Measurements from ENCODE around the gene VMO1. TPM values are rescaled to one million over a fixed set of nuclear protein-coding genes. Genes with fewer than 3 reads are reported as not detected.
A peak's percentile ranks its signal among the peaks of the same experiment; 100 is the strongest.

Gene VMO1
- total RNA-seq, 1 donor from 2014 or later = not detected

DNA sequence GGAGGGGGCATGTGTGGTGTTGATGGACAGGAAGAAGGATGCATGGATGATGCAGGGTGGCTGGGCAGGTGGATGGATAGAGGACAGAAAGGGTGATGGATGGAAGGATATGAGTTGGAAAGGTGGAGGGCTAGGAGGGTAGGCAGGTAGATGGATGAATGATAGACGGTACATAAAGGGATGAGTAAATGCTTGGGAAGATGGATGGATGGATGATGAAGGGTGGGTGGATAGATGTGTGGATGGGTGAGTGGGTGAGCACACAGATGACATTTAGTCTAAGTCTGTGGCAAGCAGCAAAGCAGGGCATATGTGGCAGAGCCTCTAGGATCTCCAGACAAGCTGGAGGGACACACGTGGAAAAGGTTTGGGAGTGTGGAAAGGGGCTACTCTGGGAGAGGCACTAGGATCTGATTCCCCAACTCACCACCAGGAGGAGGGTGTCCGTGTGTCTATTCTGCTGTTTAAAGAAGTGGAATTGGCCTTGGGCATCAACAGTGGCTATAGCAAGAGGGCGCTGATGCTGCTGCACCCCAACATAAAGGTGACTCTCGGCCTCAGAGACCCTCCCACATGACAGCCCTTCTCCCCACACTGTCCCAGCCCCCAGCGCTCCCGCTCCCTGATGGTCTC lies 29.0 kb upstream of the VMO1 start:
- H3K4me3 Mint-ChIP-seq = no peak overlapping the region
- DNase-seq = no peak
- ChIA-PET POLR2A (no interaction called here), CTCF (no interaction called here)
- ATAC-seq (ENCODE audit: low read depth) = no peak
- H3K27me3 Mint-ChIP-seq = no peaks in the 10 kb centered on the region
- no peak overlapping the region for H3K27ac Mint-ChIP-seq
- H3K36me3 Mint-ChIP-seq (ENCODE audit: low read depth) = peaks cover 32% of the 10 kb centered on the region
- intact Hi-C loops (cut with micrococcal nuclease) = no loop called here
- no peaks in the 10 kb centered on the region for H3K4me1 Mint-ChIP-seq
- H3K9me3 Mint-ChIP-seq = no peaks in the 10 kb centered on the region
- TF ChIP-seq, protein P1, sequence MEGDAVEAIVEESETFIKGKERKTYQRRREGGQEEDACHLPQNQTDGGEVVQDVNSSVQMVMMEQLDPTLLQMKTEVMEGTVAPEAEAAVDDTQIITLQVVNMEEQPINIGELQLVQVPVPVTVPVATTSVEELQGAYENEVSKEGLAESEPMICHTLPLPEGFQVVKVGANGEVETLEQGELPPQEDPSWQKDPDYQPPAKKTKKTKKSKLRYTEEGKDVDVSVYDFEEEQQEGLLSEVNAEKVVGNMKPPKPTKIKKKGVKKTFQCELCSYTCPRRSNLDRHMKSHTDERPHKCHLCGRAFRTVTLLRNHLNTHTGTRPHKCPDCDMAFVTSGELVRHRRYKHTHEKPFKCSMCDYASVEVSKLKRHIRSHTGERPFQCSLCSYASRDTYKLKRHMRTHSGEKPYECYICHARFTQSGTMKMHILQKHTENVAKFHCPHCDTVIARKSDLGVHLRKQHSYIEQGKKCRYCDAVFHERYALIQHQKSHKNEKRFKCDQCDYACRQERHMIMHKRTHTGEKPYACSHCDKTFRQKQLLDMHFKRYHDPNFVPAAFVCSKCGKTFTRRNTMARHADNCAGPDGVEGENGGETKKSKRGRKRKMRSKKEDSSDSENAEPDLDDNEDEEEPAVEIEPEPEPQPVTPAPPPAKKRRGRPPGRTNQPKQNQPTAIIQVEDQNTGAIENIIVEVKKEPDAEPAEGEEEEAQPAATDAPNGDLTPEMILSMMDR (IDR thresholded peaks at IDR 0.05) = no peak

- Mint-ChIP-seq H3K27me3 (no peaks in the 10 kb centered on the region), H3K4me1 (peaks cover 8% of the 10 kb centered on the region), H3K27ac (no peak overlapping the region), H3K9me3 (no peaks in the 10 kb centered on the region), H3K36me3 (ENCODE audit: low read depth) (peaks cover 35% of the 10 kb centered on the region), H3K4me3 (no peak overlapping the region)
- TF ChIP-seq, protein P1 (IDR thresholded peaks at IDR 0.05) = no peak
- ChIA-PET CTCF (no interaction called here), POLR2A (no interaction called here)
- no peak for DNase-seq
- intact Hi-C loops (cut with micrococcal nuclease) = no loop called here
- no peak for ATAC-seq (ENCODE audit: low read depth)
Measured at GRCh38 chr17:4812690-4813089, 26.5 kb upstream of the VMO1 start.

GRCh38 chr17:4811471-4811870 lies 25.3 kb upstream of the VMO1 start:
- no peak overlapping the region for H3K4me3 Mint-ChIP-seq
- intact Hi-C loops (cut with micrococcal nuclease) = no loop called here
- no peak overlapping the region for H3K27ac Mint-ChIP-seq
- ChIA-PET POLR2A (no interaction called here), CTCF (no interaction called here)
- H3K27me3 Mint-ChIP-seq = no peaks in the 10 kb centered on the region
- no peaks in the 10 kb centered on the region for H3K9me3 Mint-ChIP-seq
- no peak for ATAC-seq (ENCODE audit: low read depth)
- no peak for DNase-seq
- TF ChIP-seq, protein P1 (IDR thresholded peaks at IDR 0.05) = no peak
- H3K36me3 Mint-ChIP-seq (ENCODE audit: low read depth) = peaks cover 29% of the 10 kb centered on the region
- H3K4me1 Mint-ChIP-seq = peaks cover 11% of the 10 kb centered on the region

- ChIA-PET CTCF (no interaction called here), POLR2A (interaction anchor here (0.6 kb wide), 1 partner anchor 98 kb away, joined by 4 read pairs; no protein-coding TSS in a partner anchor)
- H3K4me3 Mint-ChIP-seq = no peak overlapping the region
- no peak overlapping the region for H3K27ac Mint-ChIP-seq
- peaks cover 17% of the 10 kb centered on the region for H3K4me1 Mint-ChIP-seq
- no peaks in the 10 kb centered on the region for H3K9me3 Mint-ChIP-seq
- H3K36me3 Mint-ChIP-seq (ENCODE audit: low read depth) = peaks cover 25% of the 10 kb centered on the region
- H3K27me3 Mint-ChIP-seq = no peaks in the 10 kb centered on the region
- DNase-seq (no peak), ATAC-seq (ENCODE audit: low read depth) (no peak)
- TF ChIP-seq, protein P1 (IDR thresholded peaks at IDR 0.05) = no peak
- intact Hi-C loops (cut with micrococcal nuclease) = no loop called here
Measured at GRCh38 chr17:4810696-4811290, 24.6 kb upstream of the VMO1 start.

DNA sequence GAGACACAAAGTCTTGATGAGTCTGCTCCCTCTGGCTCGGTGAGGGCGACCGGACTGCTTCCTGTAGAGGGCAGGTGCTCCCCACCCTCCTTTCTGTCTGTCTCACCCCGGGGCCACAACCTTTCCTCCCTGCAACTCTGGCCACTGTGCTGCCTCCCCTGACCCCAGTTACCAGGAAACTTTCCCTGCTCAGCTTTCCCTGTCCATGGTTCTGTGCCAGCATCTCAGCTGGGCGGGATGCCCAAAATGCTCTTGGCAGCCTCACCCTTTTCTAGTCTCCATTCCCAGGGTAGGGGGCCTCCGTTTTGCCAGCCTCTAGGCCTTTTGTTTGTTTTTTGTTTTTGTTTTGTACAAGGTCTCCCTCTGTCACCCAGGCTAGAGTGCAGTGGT lies 22.2 kb upstream of the VMO1 start:
- H3K36me3 Mint-ChIP-seq (ENCODE audit: low read depth) = peaks cover 21% of the 10 kb centered on the region
- H3K9me3 Mint-ChIP-seq = no peaks in the 10 kb centered on the region
- TF ChIP-seq, protein P1 (IDR thresholded peaks at IDR 0.05) = no peak
- H3K4me3 Mint-ChIP-seq = peak overlapping the region; percentile 83
- H3K27ac Mint-ChIP-seq = peak overlapping the region; percentile 60
- H3K4me1 Mint-ChIP-seq = peaks cover 17% of the 10 kb centered on the region
- intact Hi-C loops (cut with micrococcal nuclease) = loop anchor here (1.0 to 5.0 kb wide), 2 partner anchors 74 to 139 kb away; partner anchors contain the start of gene PFN1
- POLR2A ChIA-PET = interaction anchor here (0.6 to 2.3 kb wide), 4 partner anchors 12 to 209 kb away, joined by 3 to 20 read pairs (median 4); partner anchors contain the start of genes ARRB2, GLTPD2 and PSMB6
- no peak for DNase-seq
- ATAC-seq (ENCODE audit: low read depth) = no peak
- H3K27me3 Mint-ChIP-seq = no peaks in the 10 kb centered on the region
- CTCF ChIA-PET = interaction anchor here (0.7 kb wide), 2 partner anchors 18 to 82 kb away, joined by 3 read pairs; no protein-coding TSS in a partner anchor
